GM10266 (cell line): ENCODE measurements around the gene BEAN1.

Experiments used
- DNase-seq: peaks from one replicate; pipeline ENCODE4 v3.0.0; 2012; ENCODE audit errors: extremely low spot score
- CTCF ChIP-seq: IDR thresholded peaks from 2 replicates; pipeline ENCODE4 v1.5.1; 2012; ENCODE audit warnings: mild to moderate bottlenecking, low read depth; ENCODE audit not compliant: control insufficient read depth, insufficient read depth; ENCODE audit errors: missing control alignments

The BEAN1 gene

GRCh38 chr16:66403531-66404145 is 23.5 kb upstream of the BEAN1 start:
- DNase-seq, result no peak
- no peak for TF ChIP-seq CTCF

- no peak for DNase-seq
- TF ChIP-seq CTCF, result no peak
These were observed 21.9 kb upstream of the BEAN1 start for GRCh38 chr16:66405057-66405783.

GRCh38 chr16:66406534-66407221 is 20.4 kb upstream of the BEAN1 start:
- TF ChIP-seq CTCF, result peak; percentile 89

GRCh38 chr16:66408163-66409048 is 18.7 kb upstream of the BEAN1 start:
- no peak for TF ChIP-seq CTCF
- no peak for DNase-seq

More at GRCh38 chr16:66406534-66407221, 20.4 kb upstream of the BEAN1 start:
- DNase-seq, result peak; percentile 91

GRCh38 chr16:66409156-66409555 is 17.9 kb upstream of the BEAN1 start:
- DNase-seq, result no peak

GRCh38 chr16:66412182-66412581 is 14.9 kb upstream of the BEAN1 start:
- no peak for DNase-seq
- no peak for TF ChIP-seq CTCF

More at GRCh38 chr16:66409156-66409555, 17.9 kb upstream of the BEAN1 start:
- TF ChIP-seq CTCF, result no peak
